KBM-7 (cell line): ENCODE results near the gene IL1RAPL2.
"Not testable (repeated sequence)": the region's sequence is repeated elsewhere in the genome, so short reads cannot be mapped to it uniquely, and the experiment has no call there.

Experiments used
- DNase-seq: peaks from one replicate; pipeline ENCODE4 v3.0.0-alpha.2; 2015
- in situ Hi-C: fragments of 300-500 bp; cut with MboI; formaldehyde crosslinking; loops from 2 replicates; pipeline ENCODE4 v1.14.3; 2020; ENCODE audit warnings: low sequenced_read_pairs, low pct_unique_long_range_greater_than_20kb, mixed read lengths

Gene IL1RAPL2

GRCh38 chrX:105610411-105610810 is 1044.4 kb downstream of the IL1RAPL2 start:
- in situ Hi-C loops: no loop called here
- no peak for DNase-seq

- DNase-seq: no peak
- in situ Hi-C loops: no loop called here
Measured at GRCh38 chrX:105618393-105619101, 1052.5 kb downstream of the IL1RAPL2 start.

- in situ Hi-C loops: no loop called here
- no peak for DNase-seq
Measured at GRCh38 chrX:105634180-105634579, 1068.2 kb downstream of the IL1RAPL2 start.

GRCh38 chrX:105635794-105636193 is 1069.8 kb downstream of the IL1RAPL2 start:
- in situ Hi-C loops: no loop called here
- DNase-seq: no peak

- in situ Hi-C loops: no loop called here
- no peak for DNase-seq
Measured at GRCh38 chrX:105636667-105637066, 1070.7 kb downstream of the IL1RAPL2 start.

- in situ Hi-C loops: no loop called here
- DNase-seq: no peak
Measured at GRCh38 chrX:105645667-105646357, 1079.8 kb downstream of the IL1RAPL2 start.

- in situ Hi-C loops: no loop called here
- DNase-seq: no peak
Measured at GRCh38 chrX:105646592-105647372, 1080.8 kb downstream of the IL1RAPL2 start.

- DNase-seq: no peak
- in situ Hi-C loops: no loop called here
Measured at GRCh38 chrX:105647749-105648148, 1081.8 kb downstream of the IL1RAPL2 start.

- in situ Hi-C loops: no loop called here
- no peak for DNase-seq
Measured at GRCh38 chrX:105648732-105649131, 1082.7 kb downstream of the IL1RAPL2 start.

- no peak for DNase-seq
- in situ Hi-C loops: no loop called here
Measured at GRCh38 chrX:105650577-105650976, 1084.6 kb downstream of the IL1RAPL2 start.

- in situ Hi-C loops: no loop called here
- DNase-seq: no peak
Measured at GRCh38 chrX:105650986-105651385, 1085.0 kb downstream of the IL1RAPL2 start.

GRCh38 chrX:105653891-105654290 is 1087.9 kb downstream of the IL1RAPL2 start:
- in situ Hi-C loops: no loop called here
- DNase-seq: no peak

- DNase-seq: no peak
- in situ Hi-C loops: no loop called here
Measured at GRCh38 chrX:105658136-105658535, 1092.1 kb downstream of the IL1RAPL2 start.

GRCh38 chrX:105662248-105662647 is 1096.2 kb downstream of the IL1RAPL2 start:
- no peak for DNase-seq
- in situ Hi-C loops: no loop called here

- in situ Hi-C loops: no loop called here
- no peak for DNase-seq
Measured at GRCh38 chrX:105664243-105664642, 1098.2 kb downstream of the IL1RAPL2 start.

- in situ Hi-C loops, DNase-seq: not testable (repeated sequence)
Measured at GRCh38 chrX:105684288-105684687, 1118.3 kb downstream of the IL1RAPL2 start.

GRCh38 chrX:105694839-105695238 is 1128.8 kb downstream of the IL1RAPL2 start:
- DNase-seq: no peak
- in situ Hi-C loops: no loop called here

GRCh38 chrX:105695451-105695850 is 1129.5 kb downstream of the IL1RAPL2 start:
- DNase-seq: no peak
- in situ Hi-C loops: no loop called here

GRCh38 chrX:105696870-105697269 is 1130.9 kb downstream of the IL1RAPL2 start:
- in situ Hi-C loops: no loop called here
- no peak for DNase-seq
